ENCODE measurements around the gene SLC12A6.
A peak's percentile ranks its signal among the peaks of the same experiment; 100 is the strongest.

SLC12A6 gene

DNA sequence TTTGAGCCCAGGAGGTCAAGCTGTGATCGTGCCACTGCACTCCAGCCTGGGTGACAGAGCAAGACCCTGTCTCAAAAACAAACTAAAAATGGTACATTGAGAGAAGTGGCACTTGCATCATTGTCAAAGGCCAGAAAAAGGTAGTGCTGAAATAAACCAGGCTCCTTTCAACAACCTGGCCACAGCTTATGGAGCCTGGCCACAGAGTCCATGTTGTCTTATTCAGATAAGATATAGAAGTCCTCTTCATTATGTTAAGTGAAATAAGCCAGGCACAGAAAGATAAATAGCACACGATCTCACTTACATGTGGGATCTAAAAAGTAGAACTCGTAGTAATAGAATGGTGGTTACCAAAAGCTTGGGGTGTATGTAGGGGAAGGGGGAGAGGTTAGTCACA, 78.0 kb downstream of the SLC12A6 start:
- DNase-seq (ENCODE audit: low spot score), result no peak

DNA sequence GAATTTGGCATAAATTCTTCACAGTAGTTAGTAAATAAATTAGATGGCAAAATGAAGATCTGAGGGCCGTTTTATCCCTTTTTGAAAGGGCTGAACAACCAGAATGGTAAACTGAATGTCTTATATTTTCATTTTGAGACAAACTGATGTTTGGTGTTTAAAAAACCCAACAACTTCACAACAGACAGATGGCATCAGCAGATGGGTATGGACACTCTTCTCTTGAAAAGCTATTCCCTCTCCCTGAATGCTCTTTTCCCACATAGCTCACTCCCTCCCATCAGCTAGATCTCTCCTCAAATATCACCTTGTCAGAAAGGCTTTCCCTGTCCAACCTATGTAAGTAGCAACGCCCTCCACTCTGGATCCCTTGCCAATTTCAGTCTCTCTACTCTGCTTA, 79.4 kb downstream of the SLC12A6 start:
- DNase-seq (ENCODE audit: low spot score), result no peak

DNA sequence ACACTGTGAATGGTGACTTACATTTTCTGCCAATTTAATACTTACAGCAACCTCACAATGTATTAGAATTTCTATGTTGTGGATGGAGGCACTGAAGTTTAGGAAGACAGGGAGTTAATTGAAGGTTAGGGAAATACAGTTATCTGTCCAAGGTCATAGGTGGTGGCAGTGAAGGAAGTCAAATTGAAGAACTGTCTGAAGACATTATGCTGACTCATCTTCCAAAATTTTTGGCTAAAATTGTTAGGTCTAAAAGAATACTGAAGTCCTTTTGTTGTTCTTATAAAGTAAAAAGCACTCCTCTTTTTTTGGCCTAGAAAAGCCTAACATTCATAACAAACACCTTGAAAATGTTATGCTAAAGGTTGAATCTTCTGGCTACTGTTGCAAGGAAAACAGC, 85.0 kb downstream of the SLC12A6 start:
- DNase-seq (ENCODE audit: low spot score), result no peak

- DNase-seq (ENCODE audit: low spot score), result no peak
Measured at GRCh38 chr15:34248190-34248589, 89.4 kb downstream of the SLC12A6 start.

DNA sequence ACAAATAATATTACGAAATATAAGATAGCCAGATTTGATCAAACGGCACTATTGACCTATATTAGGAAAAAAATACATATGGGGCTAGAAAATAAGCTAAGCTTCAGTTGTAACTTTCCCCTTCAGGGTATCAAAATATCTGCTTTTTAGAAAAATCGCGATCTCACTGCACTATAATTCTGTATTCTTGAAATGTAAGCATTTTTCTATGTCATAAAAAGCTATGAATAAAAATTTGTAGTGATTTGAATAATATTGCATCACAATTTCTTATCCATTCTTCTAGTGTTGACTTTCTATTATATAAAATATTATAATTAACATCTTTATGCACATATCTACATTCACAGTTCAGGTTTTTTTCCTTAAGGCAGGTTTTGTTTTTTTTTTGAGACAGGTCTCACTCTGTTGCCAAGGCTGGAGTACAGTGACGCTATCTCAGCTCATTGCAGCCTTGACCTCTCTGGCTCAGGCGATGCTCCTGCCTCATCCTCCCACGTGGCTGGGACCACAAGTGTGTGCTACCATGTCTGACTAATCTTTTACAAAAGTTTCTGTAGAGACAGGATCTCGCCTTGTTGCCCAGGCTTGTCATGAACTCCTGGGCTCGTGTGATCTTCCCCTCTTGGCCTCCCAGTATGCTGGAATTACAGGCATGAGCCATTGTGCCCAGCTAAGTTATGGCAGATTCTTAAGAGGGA, 91.2 kb downstream of the SLC12A6 start:
- no peak for DNase-seq (ENCODE audit: low spot score)

- no peak for DNase-seq (ENCODE audit: low spot score)
Measured at GRCh38 chr15:34243226-34243625, 94.4 kb downstream of the SLC12A6 start.

GRCh38 chr15:34242331-34242710, 95.3 kb downstream of the SLC12A6 start:
- no peak for DNase-seq (ENCODE audit: low spot score)

DNA sequence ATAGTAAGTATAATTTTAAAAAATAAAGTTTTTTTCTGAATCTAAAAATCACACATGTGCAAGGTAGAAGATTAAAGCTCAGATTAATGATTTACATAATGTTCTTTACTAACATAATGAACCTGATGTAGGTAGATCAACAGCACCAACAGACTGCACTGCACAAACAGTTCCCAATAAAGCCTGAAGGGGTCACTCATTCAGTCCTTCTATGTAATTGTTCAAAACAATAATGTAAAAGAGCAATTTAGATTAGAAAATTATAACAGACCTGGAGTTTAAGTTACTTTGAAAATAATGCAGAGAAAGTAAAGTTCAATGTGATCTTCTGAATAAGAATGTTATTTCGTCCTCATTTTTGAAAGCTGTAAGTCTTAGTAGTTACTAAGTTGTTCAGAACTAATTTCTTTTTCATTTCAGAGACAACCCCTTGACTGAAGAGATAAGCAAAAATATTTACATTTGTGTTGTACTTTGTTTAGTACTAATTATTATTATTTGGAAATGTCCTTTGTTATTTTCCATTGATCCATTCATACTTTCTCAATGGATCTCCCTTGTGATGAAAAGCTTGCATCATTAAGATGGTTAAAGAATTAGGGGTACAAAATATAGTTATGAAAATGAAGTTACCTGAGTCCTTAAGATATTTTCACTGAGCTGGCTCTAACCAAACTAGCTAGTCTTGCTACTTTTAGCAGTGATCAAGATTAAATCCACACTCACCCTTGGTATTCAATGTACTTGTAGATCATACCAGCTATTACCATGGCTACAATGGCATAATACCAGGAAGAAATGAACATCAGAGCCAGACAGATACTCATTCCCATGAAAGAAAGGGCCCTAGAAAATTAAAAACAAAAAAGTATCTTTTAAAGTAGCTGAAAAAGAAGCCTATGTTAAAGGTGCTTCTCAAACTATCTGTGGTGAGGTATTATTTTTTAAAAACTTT, 95.9 kb downstream of the SLC12A6 start:
- peak; percentile 30 for DNase-seq (ENCODE audit: low spot score)

- DNase-seq (ENCODE audit: low spot score), result no peak
Measured at GRCh38 chr15:34240537-34240936, 97.0 kb downstream of the SLC12A6 start.

DNA sequence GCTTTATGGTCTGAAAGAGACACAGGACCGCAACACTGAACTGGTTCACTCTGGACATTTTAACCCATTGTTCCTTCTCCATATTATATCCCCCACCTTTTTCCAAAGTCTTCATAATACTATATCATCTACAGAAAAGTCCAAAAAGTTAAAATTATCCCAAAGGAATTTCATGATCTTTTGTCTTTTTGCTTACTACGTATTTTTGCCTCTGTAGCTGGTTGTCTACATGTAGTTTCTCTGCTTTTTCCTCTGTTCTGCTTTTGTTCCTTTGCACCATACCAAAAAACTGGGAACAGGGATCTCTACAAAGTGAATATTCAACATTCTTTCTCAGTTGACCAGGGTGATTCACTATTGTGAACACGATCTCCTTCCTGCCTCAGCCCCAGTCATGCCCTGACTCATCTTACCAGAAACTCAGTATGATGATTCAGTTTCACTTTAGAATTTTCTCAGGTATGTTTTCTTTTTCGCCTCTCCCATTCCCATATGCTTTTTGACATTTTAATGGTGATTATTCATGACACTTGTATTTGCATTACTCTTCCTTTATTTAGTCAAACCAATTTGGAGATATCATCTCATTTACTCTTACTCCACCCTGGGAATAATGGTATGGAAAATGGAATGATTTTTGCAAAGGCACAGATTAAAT, 98.3 kb downstream of the SLC12A6 start:
- no peak for DNase-seq (ENCODE audit: low spot score)

GRCh38 chr15:34233614-34234013, 104.0 kb downstream of the SLC12A6 start:
- DNase-seq (ENCODE audit: low spot score), result no peak

DNA sequence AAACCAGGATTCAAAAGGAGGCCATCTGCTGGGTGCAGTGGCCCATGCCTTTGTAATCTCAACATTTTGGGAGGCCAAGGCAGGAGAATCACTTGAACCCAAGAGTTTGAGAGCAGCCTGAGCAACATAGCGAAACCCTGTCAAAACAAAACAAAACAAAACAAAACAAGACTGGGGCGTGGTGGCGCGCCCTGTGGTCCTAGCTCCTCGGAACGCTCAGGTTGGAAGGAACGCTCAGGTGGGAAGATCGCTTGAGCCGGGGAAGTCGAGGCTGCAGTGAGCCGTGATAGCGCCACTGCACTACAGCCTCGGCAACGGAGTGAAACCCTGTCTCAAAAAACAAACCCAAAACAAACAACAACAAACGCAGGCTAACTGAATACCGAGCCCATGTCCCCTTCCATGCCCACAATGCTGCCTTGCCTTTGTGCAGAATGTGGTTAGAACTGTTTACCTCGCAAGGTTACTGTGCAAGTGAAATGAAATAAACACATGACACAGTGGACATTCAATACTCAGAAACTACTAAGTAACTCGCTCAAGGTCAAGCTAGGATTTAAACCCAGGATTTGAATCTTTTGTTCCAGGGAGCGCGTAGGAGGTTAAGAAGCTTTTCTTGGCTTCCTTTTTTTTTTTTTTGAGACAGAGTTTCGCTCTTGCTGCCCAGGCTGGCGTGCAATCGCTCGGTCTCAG, 113.5 kb downstream of the SLC12A6 start:
- DNase-seq (ENCODE audit: low spot score), result no peak

DNA sequence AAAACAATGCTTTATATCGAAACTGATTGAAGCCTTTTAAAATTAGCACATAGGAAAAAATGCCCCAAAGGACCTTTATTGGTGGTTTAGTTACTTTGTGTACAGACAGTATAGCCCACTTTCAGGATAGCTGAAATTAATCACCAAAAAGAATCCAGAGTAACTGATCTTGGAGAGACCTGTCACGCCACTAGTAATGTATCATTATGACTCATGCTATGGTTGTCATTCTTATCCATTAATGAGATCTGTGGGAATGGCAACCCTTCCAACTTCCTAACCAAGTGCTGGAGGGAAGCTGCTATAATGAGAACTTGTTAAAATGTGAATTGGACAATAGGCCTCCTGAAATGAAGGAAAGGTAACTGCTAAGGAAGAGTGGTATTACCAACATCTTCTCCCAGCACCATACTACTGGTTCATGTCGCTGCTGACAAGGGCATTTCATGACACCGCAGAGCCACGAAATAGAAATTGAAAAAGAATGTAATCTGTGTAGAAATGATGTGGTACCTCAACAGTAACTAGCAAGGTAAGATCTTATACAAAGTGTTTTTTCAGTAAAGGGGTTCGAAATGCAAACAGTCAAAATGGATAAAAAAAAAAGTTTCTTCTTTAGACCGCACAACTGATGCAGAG, 119.9 kb downstream of the SLC12A6 start:
- DNase-seq (ENCODE audit: low spot score), result no peak

DNA sequence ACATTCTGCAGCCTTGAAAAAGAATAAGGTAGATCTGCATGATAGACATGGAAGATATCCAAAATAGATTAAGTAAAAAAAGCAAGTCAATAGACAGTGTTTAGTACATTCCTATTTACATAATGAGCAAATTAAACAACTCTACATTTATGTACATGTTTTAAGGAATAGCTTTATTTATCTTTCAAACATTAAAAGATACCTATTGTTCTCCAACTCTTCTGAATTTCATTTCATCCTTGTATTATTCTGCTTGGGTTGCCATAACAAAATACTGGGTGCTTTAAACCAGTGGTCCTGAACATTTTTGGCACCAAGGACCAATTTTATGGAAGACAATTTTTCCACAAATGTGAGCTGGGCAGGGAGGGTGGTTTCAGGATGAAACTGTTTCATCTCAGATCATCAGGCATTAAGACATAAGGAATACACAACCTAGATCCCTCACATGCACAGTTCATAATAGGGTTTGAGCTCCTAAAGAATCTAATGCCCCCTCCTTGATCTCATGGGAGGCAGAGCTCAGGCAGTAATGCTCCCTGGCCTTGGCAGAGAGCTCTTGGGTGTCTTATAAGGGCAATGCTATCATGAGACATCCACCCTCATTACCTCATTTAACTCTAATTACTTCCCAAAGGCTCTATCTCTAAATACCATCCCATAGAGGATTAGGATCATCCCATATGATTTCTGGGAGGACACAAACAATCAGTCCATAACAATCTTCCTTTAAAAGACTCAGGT, 120.9 kb downstream of the SLC12A6 start:
- DNase-seq (ENCODE audit: low spot score), result no peak

- DNase-seq (ENCODE audit: low spot score), result no peak
Measured at GRCh38 chr15:34214135-34214534, 123.4 kb downstream of the SLC12A6 start.

GRCh38 chr15:34213690-34214089, 123.9 kb downstream of the SLC12A6 start:
- DNase-seq (ENCODE audit: low spot score), result no peak

- DNase-seq (ENCODE audit: low spot score), result peak; percentile 78
Measured at GRCh38 chr15:34209421-34210282, 127.9 kb downstream of the SLC12A6 start, which contains the start of gene KATNBL1. Gene KATNBL1 (minus strand): TSS chr15:34210096. CDS start chr15:34163676, 46,420 bp downstream.

DNA sequence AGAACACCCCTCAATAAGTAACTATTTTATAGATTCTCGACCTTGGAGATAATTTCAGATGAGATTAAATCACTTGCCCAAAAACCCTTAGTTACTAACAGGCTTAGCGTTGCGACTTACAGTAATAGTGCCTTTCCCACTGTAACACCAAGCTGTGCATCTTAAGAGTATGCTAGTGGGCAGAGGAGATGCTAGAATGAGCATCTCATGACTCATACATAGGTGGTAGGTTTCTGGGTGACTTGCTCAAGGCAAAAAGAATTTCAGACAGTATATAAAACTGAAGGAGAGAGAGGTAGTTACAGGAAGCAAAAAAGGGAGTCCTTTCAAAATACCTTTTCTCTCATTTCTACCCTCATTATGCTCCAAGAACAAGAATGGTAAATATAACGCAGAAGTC, 131.6 kb downstream of the SLC12A6 start:
- no peak for DNase-seq (ENCODE audit: low spot score)

DNA sequence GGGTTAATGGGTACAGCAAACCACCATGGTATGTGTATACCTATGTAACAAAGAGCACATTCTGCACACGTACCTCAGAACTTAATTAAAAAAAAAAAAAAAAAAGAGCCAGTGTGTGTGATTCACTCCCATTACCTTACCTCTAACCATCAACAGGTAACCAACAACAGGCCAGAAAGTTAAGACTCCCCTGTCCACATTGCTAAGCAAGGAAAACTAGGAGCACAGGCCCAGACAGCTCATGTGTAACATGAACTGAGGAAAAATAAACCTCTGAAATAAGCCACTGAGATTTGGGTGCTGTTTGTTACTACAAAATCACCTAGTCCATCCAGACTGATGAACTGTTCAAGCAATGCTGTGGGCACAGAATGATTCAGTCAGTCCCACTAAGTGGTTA, 133.6 kb downstream of the SLC12A6 start:
- no peak for DNase-seq (ENCODE audit: low spot score)

DNA sequence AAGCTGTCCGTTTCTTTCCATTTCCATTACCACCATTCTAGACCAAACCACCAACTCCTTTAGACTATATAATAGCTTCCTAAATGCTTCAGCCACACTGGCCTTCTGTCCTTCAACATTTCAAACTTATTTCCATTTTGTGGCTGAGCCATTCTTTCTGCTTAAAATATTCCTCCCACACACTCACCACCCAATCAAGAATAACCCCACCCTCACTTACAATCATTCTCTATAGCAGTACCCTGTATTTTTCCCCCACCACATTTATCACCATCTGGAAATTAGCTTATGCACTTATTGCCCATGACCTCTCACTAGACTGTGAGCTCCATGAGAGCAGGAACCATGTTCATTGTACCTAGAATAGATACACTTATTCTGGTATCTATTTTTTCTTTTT, 134.3 kb downstream of the SLC12A6 start:
- DNase-seq (ENCODE audit: low spot score), result no peak
